ENCODE measurements around the gene XRN2.

Gene XRN2

DNA sequence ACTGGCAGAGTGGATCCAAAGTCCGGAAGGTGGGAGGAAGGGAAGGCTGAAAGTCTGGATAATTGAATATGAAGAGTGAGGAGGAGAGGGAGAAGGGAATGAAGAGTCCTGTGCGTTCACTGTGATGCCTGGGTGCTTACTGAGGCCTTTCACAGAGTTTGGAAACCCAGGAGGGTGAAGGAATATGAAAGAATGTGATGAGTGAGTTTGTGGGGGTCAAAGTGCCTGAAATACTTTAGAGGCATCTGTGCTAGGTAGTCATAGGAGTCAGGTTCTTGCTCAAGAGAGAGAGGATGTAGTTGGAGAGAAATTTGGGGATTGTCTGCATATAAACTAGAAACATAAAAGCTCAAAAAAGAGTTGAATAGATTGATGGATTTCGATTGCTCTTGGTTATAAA, 73.5 kb downstream of the XRN2 start:
- DNase-seq (ENCODE audit: low read depth): no peak
- TF ChIP-seq MYC (IDR thresholded peaks at IDR 0.05; ENCODE audit: low read depth, low read length): no peak
- no peak for TF ChIP-seq POLR2A (IDR thresholded peaks at IDR 0.05; ENCODE audit: extremely low read depth, insufficient read length)
- TF ChIP-seq, protein P1, sequence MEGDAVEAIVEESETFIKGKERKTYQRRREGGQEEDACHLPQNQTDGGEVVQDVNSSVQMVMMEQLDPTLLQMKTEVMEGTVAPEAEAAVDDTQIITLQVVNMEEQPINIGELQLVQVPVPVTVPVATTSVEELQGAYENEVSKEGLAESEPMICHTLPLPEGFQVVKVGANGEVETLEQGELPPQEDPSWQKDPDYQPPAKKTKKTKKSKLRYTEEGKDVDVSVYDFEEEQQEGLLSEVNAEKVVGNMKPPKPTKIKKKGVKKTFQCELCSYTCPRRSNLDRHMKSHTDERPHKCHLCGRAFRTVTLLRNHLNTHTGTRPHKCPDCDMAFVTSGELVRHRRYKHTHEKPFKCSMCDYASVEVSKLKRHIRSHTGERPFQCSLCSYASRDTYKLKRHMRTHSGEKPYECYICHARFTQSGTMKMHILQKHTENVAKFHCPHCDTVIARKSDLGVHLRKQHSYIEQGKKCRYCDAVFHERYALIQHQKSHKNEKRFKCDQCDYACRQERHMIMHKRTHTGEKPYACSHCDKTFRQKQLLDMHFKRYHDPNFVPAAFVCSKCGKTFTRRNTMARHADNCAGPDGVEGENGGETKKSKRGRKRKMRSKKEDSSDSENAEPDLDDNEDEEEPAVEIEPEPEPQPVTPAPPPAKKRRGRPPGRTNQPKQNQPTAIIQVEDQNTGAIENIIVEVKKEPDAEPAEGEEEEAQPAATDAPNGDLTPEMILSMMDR (IDR thresholded peaks at IDR 0.05; ENCODE audit: low read depth, low read length): no peak
- TF ChIP-seq, protein P2, sequence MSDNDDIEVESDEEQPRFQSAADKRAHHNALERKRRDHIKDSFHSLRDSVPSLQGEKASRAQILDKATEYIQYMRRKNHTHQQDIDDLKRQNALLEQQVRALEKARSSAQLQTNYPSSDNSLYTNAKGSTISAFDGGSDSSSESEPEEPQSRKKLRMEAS (IDR thresholded peaks at IDR 0.05; ENCODE audit: low read depth, low read length): no peak
- H3K4me3 ChIP-seq (ENCODE audit: low read depth, low read length): no peak overlapping the region

DNA sequence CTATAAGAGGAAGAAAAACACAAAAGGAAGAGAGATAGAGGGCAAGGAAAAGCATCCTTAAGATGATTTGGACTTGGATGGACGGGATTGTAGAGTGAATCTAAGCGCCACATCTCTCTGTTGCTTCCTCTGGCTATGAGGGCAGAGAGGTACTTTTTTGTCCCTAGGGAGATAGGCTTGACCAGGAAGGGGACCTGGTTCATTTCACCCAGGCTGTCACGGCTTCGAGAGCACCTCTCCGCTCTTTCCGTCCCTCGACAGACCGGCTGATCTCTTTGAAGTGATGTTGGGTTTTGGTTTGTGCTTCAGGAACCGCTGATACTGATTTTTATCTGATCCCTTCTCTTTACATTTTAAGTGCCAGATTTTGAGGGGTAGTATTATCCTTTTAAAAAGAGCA, 74.6 kb downstream of the XRN2 start:
- TF ChIP-seq POLR2A (IDR thresholded peaks at IDR 0.05; ENCODE audit: extremely low read depth, insufficient read length) (no peak), MYC (IDR thresholded peaks at IDR 0.05; ENCODE audit: low read depth, low read length) (no peak)
- TF ChIP-seq, protein P2 (IDR thresholded peaks at IDR 0.05; ENCODE audit: low read depth, low read length): no peak
- TF ChIP-seq, protein P1 (IDR thresholded peaks at IDR 0.05; ENCODE audit: low read depth, low read length): no peak
- H3K4me3 ChIP-seq (ENCODE audit: low read depth, low read length): no peak overlapping the region
- no peak for DNase-seq (ENCODE audit: low read depth)

DNA sequence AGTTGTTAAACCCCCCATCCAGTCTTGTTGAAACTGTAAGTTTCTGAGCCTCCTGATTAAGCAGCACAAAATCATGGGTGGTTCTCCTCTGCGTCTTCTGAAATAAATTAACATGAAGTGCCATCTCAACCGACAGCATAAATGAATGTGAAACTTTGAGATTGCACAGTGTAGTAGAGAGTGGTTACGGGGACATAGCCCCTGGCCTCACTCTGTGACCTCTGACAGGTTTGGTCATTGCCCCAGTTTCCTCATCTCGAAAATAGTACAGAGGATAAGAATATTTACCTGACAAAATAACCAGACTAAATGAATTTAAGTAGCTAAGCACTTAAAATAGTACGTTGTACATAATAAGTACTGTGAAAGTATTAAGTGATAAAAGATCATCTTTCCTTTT, 75.1 kb downstream of the XRN2 start:
- TF ChIP-seq MYC (IDR thresholded peaks at IDR 0.05; ENCODE audit: low read depth, low read length): no peak
- TF ChIP-seq, protein P2 (IDR thresholded peaks at IDR 0.05; ENCODE audit: low read depth, low read length): no peak
- TF ChIP-seq, protein P1 (IDR thresholded peaks at IDR 0.05; ENCODE audit: low read depth, low read length): no peak
- TF ChIP-seq POLR2A (IDR thresholded peaks at IDR 0.05; ENCODE audit: extremely low read depth, insufficient read length): no peak
- no peak overlapping the region for H3K4me3 ChIP-seq (ENCODE audit: low read depth, low read length)
- no peak for DNase-seq (ENCODE audit: low read depth)

DNA sequence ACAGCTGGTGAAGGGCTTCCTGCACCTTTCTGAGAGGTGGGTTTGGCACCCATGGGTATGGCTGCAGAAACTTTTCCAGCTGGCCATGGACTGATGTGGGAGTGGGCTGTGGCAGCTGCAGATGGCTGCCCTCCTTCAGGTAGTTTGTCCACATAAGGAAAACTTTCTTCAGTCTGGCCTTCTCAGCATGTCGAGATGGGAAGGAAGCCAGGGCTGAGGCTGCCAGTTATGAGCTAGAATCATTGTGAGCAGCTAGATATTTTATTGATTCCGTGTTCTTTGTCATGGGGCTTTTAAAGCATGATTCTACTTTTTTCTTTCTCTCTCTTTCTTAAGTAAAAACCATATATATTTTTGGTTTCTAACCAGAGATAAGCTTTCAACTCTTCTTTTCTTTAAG, 77.6 kb downstream of the XRN2 start:
- no peak overlapping the region for H3K4me3 ChIP-seq (ENCODE audit: low read depth, low read length)
- TF ChIP-seq, protein P2 (IDR thresholded peaks at IDR 0.05; ENCODE audit: low read depth, low read length): no peak
- TF ChIP-seq, protein P1 (IDR thresholded peaks at IDR 0.05; ENCODE audit: low read depth, low read length): no peak
- no peak for DNase-seq (ENCODE audit: low read depth)

DNA sequence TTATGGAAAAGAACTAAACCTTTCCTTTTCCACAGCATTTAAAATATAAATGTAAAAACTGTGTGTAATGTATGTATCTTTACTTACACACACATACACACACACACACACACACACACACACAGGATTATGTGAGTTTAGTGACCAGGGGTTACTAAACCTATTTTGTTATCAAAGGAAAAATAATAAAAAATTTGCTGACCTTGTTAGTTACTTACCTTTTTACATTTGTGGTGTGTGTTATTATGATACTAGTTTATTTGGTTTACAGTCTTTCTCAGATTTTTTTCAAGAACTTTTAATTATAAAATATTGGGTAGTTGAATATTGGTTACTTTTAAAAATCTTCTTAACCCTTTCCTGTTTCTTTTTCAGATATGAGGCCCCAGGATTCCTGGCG, 78.5 kb downstream of the XRN2 start:
- TF ChIP-seq MYC (IDR thresholded peaks at IDR 0.05; ENCODE audit: low read depth, low read length) (no peak), POLR2A (IDR thresholded peaks at IDR 0.05; ENCODE audit: extremely low read depth, insufficient read length) (no peak)
- TF ChIP-seq, protein P2 (IDR thresholded peaks at IDR 0.05; ENCODE audit: low read depth, low read length): no peak
- TF ChIP-seq, protein P1 (IDR thresholded peaks at IDR 0.05; ENCODE audit: low read depth, low read length): no peak
- no peak overlapping the region for H3K4me3 ChIP-seq (ENCODE audit: low read depth, low read length)
- no peak for DNase-seq (ENCODE audit: low read depth)

Measured in NB4 (cell line).